ENCODE results near the gene LMCD1. TPM values are rescaled to one million over a fixed set of nuclear protein-coding genes. Genes with fewer than 3 reads are reported as not detected.

LMCD1 gene
- total RNA-seq, 2 donors from 2014 or later: 10.9 to 32.4 TPM

GRCh38 chr3:8525893-8526292 lies 24.3 kb downstream of the LMCD1 start:
- whole genome bisulfite sequencing, 2 donors: 81 to 90% methylated on average over 3 of the region's 3 CpGs
- DNase-seq: no peak
- TF ChIP-seq CTCF (IDR thresholded peaks at IDR 0.05): no peak
- no peak for TF ChIP-seq POLR2A (IDR thresholded peaks at IDR 0.05)
- Histone ChIP-seq H3K9me3 (no peaks in the 10 kb centered on the region), H3K4me1 (peaks cover 14% of the 10 kb centered on the region), H3K27ac (no peak overlapping the region), H3K4me3 (no peak overlapping the region), H3K27me3 (no peaks in the 10 kb centered on the region), H3K36me3 (replicated peaks in 1 of 2; ENCODE audit: insufficient read depth in 1 of 2, low read depth in 2 of 2) (no peaks in the 10 kb centered on the region)
- intact Hi-C loops (cut with DNase I): no loop called here
- no peak for ATAC-seq

GRCh38 chr3:8529181-8529637 lies 27.6 kb downstream of the LMCD1 start:
- Histone ChIP-seq H3K9me3 (no peaks in the 10 kb centered on the region), H3K4me3 (no peak overlapping the region), H3K27me3 (no peaks in the 10 kb centered on the region), H3K36me3 (replicated peaks in 1 of 2; ENCODE audit: insufficient read depth in 1 of 2, low read depth in 2 of 2) (no peaks in the 10 kb centered on the region), H3K4me1 (peaks cover 14% of the 10 kb centered on the region), H3K27ac (peak overlapping the region in 2 of 4 donors; percentile 22 to 28)
- ATAC-seq: peak; percentile 59
- TF ChIP-seq CTCF (IDR thresholded peaks at IDR 0.05) (no peak), POLR2A (IDR thresholded peaks at IDR 0.05) (no peak)
- DNase-seq: peak in 3 of 4 donors; percentile 24 to 58 (median 31)
- intact Hi-C loops (cut with DNase I): no loop called here
- WGBS, 2 donors: 37 to 55% methylated on average over 9 of the region's 9 CpGs

- H3K4me3 ChIP-seq: no peak overlapping the region
- peak overlapping the region in 1 of 4 donors; percentile 22 for H3K27ac ChIP-seq
- peaks cover 14% of the 10 kb centered on the region for H3K4me1 ChIP-seq
- no peak for TF ChIP-seq CTCF (IDR thresholded peaks at IDR 0.05)
- no peak for TF ChIP-seq POLR2A (IDR thresholded peaks at IDR 0.05)
- WGBS, 2 donors: 81 to 89% methylated on average over 12 of the region's 12 CpGs
- no peaks in the 10 kb centered on the region for H3K27me3 ChIP-seq
- no peaks in the 10 kb centered on the region for H3K9me3 ChIP-seq
- intact Hi-C loops (cut with DNase I): no loop called here
- no peak for DNase-seq
- ATAC-seq: no peak
- H3K36me3 ChIP-seq (replicated peaks in 1 of 2; ENCODE audit: insufficient read depth in 1 of 2, low read depth in 2 of 2): no peaks in the 10 kb centered on the region
These were observed 28.3 kb downstream of the LMCD1 start for GRCh38 chr3:8529738-8530525.

GRCh38 chr3:8530581-8530980 lies 29.0 kb downstream of the LMCD1 start:
- no peak overlapping the region for H3K27ac ChIP-seq
- H3K4me1 ChIP-seq: peaks cover 14% of the 10 kb centered on the region
- H3K9me3 ChIP-seq: no peaks in the 10 kb centered on the region
- H3K36me3 ChIP-seq (replicated peaks in 1 of 2; ENCODE audit: insufficient read depth in 1 of 2, low read depth in 2 of 2): no peaks in the 10 kb centered on the region
- DNase-seq (no peak), ATAC-seq (no peak)
- TF ChIP-seq CTCF (IDR thresholded peaks at IDR 0.05) (no peak), POLR2A (IDR thresholded peaks at IDR 0.05) (no peak)
- no peaks in the 10 kb centered on the region for H3K27me3 ChIP-seq
- WGBS, 2 donors: 39 to 62% methylated on average over 1 of the region's 1 CpG
- intact Hi-C loops (cut with DNase I): no loop called here
- H3K4me3 ChIP-seq: no peak overlapping the region

Measured in body of pancreas (tissue), 4 donors.